Activated naive CD4-positive, alpha-beta T cell treated with Interleukin-2 at 50 U/mL for 16 hours (primary cell): ENCODE results near the gene ARHGAP33.

ENCODE experiments used
- DNase-seq: peaks from one replicate; pipeline ENCODE4 v3.0.0-alpha.2; 2020

The ARHGAP33 gene, protein sequence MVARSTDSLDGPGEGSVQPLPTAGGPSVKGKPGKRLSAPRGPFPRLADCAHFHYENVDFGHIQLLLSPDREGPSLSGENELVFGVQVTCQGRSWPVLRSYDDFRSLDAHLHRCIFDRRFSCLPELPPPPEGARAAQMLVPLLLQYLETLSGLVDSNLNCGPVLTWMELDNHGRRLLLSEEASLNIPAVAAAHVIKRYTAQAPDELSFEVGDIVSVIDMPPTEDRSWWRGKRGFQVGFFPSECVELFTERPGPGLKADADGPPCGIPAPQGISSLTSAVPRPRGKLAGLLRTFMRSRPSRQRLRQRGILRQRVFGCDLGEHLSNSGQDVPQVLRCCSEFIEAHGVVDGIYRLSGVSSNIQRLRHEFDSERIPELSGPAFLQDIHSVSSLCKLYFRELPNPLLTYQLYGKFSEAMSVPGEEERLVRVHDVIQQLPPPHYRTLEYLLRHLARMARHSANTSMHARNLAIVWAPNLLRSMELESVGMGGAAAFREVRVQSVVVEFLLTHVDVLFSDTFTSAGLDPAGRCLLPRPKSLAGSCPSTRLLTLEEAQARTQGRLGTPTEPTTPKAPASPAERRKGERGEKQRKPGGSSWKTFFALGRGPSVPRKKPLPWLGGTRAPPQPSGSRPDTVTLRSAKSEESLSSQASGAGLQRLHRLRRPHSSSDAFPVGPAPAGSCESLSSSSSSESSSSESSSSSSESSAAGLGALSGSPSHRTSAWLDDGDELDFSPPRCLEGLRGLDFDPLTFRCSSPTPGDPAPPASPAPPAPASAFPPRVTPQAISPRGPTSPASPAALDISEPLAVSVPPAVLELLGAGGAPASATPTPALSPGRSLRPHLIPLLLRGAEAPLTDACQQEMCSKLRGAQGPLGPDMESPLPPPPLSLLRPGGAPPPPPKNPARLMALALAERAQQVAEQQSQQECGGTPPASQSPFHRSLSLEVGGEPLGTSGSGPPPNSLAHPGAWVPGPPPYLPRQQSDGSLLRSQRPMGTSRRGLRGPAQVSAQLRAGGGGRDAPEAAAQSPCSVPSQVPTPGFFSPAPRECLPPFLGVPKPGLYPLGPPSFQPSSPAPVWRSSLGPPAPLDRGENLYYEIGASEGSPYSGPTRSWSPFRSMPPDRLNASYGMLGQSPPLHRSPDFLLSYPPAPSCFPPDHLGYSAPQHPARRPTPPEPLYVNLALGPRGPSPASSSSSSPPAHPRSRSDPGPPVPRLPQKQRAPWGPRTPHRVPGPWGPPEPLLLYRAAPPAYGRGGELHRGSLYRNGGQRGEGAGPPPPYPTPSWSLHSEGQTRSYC

GRCh38 chr19:35775298-35776101, at the start of gene ARHGAP33:
TSS of gene ARHGAP33 (plus strand) at chr19:35775564. CDS start at chr19:35775659, 95 bp downstream.
- DNase-seq: peak; percentile 99

DNA sequence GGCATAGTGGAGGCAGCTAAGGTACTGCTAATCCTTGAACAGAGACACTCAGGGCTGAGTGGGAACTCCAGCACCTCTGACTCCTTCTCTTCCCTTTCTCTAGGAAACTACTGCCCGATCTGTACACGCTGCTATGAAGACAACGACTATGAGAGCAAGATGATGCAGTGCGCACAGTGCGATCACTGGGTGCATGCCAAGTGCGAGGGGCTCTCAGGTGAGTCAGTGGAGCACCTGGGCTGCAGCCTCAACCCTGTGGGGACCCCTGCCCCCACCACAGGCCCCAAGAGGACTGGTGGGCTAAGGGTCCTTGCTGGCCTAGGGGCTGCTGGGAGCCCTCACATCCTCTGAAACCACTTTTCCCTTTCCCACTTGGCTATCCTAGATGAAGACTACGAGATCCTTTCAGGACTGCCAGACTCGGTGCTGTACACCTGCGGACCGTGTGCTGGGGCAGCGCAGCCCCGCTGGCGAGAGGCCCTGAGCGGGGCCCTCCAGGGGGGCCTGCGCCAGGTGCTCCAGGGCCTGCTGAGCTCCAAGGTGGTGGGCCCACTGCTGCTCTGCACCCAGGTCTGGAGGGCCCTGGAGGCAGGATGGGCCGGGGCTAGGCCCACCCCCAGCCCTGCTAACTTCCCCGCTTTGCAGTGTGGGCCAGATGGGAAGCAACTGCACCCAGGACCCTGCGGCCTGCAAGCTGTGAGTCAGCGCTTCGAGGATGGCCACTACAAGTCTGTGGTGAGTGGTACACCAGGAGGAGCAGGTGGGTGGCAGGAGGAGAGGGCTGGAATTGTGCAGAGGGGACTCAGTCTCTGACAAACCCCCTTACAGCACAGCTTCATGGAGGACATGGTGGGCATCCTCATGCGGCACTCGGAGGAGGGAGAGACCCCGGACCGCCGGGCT, 48.1 kb upstream of the ARHGAP33 start:
- DNase-seq: no peak

DNA sequence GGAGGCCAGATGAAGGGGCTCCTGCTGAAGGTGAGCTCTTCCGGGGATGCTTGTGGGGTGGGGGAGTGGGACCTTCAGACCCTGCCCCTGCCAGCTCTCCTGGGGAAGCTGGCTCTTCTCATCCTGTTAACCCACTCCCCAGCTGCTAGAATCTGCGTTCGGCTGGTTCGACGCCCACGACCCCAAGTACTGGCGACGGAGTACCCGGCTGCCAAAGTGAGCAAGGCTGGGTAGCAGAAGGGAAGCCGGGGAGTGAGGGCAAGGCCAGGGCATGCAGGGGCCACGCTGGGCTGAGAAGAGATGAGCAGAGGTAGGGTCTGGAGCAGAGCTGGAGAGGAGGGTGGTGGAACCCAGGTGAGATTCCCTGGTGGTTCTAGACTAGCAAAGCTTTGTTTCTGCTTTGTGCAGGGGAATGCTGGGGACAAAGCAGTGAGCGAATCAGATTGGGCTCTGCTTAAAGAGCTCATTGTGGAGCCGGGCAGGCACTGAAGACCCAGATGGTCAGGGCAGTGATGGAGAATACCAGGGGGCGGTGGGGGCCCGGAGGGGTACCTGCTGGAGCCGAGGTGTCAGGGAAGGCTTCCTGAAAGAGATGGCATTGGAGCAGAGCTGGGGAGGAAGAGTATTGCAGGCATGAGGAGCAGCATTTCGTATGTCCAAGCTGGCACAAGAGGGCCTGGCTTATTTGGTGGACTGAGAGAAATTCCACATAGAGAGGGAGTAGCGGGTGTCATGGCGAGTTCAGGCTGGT, 47.2 kb upstream of the ARHGAP33 start:
- DNase-seq: no peak

GRCh38 chr19:35729021-35729420, 46.3 kb upstream of the ARHGAP33 start:
- DNase-seq: no peak

GRCh38 chr19:35729763-35730162, 45.6 kb upstream of the ARHGAP33 start:
- no peak for DNase-seq

DNA sequence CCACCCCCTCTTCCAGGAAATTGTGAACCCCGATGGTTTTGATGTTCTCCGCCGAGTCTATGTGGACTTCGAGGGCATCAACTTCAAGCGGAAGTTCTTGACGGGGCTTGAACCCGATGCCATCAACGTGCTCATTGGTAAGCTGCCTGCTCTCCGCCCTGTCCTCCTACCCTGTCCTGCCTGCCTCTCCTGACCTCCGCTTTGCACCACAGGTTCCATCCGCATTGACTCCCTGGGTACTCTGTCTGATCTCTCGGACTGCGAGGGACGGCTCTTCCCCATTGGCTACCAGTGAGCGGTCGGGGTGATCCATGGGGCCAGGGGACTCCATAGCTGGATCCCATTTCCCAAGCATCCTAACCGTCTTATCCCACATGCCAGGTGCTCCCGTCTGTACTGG, 45.0 kb upstream of the ARHGAP33 start:
- DNase-seq: no peak

- DNase-seq: no peak
These were observed 44.0 kb upstream of the ARHGAP33 start for GRCh38 chr19:35731353-35731752.

GRCh38 chr19:35731779-35732405, 43.5 kb upstream of the ARHGAP33 start:
- no peak for DNase-seq

DNA sequence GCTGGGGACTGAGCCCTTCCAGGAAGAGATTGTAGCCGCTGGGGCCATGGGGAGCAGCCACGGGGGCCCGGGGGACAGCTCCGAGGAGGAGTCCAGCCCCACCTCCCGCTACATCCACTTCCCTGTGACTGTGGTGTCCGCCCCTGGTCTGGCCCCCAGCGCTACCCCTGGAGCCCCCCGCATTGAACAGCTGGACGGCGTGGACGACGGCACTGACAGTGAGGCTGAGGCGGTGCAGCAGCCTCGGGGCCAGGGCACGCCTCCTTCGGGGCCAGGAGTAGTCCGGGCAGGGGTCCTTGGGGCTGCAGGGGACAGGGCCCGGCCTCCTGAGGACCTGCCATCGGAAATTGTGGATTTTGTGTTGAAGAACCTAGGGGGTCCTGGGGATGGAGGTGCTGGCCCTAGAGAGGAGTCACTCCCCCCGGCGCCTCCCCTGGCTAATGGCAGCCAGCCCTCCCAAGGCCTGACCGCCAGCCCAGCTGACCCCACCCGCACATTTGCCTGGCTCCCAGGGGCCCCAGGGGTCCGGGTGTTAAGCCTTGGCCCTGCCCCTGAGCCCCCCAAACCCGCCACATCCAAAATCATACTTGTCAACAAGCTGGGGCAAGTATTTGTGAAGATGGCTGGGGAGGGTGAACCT, 42.7 kb upstream of the ARHGAP33 start:
- no peak for DNase-seq

- DNase-seq: no peak
These were observed 41.9 kb upstream of the ARHGAP33 start for GRCh38 chr19:35733180-35734125.

DNA sequence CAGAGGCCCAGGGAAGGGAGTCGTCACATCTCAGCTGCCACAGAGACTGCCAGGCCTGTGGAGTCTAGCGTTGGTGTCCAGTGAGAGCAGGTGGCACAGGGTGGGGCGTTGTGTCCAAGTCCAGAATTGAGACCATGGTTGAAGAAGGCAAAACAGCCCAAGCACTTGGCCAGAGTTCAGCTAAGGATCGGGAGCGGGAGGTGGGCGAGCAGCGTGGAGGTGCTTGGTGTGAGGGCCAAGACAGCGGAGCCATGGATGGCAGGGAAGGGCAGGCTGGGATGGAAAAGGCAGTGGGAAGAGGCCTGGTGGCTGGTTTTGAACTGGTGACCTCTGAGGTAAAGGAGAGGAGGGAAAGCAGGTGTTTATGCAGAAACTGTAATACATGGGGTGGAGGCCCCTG, 41.1 kb upstream of the ARHGAP33 start:
- DNase-seq: no peak

GRCh38 chr19:35734889-35735288, 40.5 kb upstream of the ARHGAP33 start:
- DNase-seq: no peak

- no peak for DNase-seq
These were observed 38.2 kb upstream of the ARHGAP33 start for GRCh38 chr19:35736913-35737886.

GRCh38 chr19:35738021-35738886, 37.1 kb upstream of the ARHGAP33 start:
- no peak for DNase-seq

DNA sequence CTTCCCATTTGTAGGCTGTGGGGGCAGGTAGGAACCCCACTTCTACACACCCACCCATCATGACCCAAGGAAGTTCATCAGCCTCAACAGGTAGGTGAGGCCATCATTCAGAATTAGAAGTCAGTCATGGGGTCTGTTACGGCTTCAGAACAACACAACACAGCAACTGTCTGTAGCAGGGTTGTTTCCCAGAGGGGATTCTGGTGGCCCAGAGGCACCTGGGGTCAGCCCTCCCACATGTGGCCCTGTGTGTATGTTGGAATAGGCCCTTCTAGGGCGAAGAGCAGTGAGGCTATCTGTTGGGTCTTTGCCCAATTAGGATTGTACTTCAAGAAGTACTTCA, 36.5 kb upstream of the ARHGAP33 start:
- no peak for DNase-seq
